NB4 (cell line): Measurements from ENCODE around the gene QRICH2.

Experiments
- POLR2A ChIP-seq: IDR thresholded peaks from 2 replicates; pipeline ENCODE4 v1.6.1; 2011; ENCODE audit warnings: mild to moderate bottlenecking; ENCODE audit not compliant: insufficient read length; ENCODE audit errors: extremely low read depth
- TF ChIP-seq, protein P1 (sequence below): IDR thresholded peaks from one replicate; pipeline ENCODE4 v1.5.1; 2012; ENCODE audit warnings: low read depth, low read length
- TF ChIP-seq, protein P2 (sequence below): IDR thresholded peaks from 2 replicates; pipeline ENCODE4 v1.6.1; 2011; ENCODE audit warnings: low read depth, low read length

DNA sequence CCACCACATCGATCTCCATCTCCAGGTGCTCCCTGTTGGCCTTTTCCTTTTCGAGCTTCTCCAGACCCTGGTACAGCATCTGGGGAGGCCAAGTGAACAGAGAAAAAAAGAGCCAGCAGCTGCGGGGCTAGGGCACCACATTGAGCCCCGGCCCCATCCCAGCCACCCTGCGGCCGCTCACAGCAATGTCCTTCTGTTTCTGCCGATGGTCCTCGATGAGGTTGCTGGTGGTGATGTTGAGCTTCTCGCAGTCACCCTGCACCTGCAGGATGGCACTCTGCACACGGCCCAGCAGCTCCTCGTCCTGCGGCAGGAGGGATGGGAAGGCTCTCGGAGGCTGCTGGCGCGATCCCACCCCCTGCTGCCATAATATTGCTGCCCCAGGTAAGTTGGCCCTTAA, 27.4 kb downstream of the QRICH2 start:
- TF ChIP-seq POLR2A, result no peak
- TF ChIP-seq, protein P1, sequence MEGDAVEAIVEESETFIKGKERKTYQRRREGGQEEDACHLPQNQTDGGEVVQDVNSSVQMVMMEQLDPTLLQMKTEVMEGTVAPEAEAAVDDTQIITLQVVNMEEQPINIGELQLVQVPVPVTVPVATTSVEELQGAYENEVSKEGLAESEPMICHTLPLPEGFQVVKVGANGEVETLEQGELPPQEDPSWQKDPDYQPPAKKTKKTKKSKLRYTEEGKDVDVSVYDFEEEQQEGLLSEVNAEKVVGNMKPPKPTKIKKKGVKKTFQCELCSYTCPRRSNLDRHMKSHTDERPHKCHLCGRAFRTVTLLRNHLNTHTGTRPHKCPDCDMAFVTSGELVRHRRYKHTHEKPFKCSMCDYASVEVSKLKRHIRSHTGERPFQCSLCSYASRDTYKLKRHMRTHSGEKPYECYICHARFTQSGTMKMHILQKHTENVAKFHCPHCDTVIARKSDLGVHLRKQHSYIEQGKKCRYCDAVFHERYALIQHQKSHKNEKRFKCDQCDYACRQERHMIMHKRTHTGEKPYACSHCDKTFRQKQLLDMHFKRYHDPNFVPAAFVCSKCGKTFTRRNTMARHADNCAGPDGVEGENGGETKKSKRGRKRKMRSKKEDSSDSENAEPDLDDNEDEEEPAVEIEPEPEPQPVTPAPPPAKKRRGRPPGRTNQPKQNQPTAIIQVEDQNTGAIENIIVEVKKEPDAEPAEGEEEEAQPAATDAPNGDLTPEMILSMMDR, result no peak
- TF ChIP-seq, protein P2, sequence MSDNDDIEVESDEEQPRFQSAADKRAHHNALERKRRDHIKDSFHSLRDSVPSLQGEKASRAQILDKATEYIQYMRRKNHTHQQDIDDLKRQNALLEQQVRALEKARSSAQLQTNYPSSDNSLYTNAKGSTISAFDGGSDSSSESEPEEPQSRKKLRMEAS, result no peak
